SKM-1 (cell line): Measurements from ENCODE around the gene E4F1.
"Not testable (repeated sequence)": the region's sequence is repeated elsewhere in the genome, so short reads cannot be mapped to it uniquely, and the experiment has no call there.

Experiments
- DNase-seq: peaks from one replicate; lab custom pipeline; 2025; ENCODE audit not compliant: unreplicated experiment; lab: John Stamatoyannopoulos, UW

E4F1 gene

GRCh38 chr16:2188395-2188794 is 35.0 kb upstream of the E4F1 start:
- no peak for DNase-seq

GRCh38 chr16:2189252-2189893 is 34.0 kb upstream of the E4F1 start:
- no peak for DNase-seq

- DNase-seq, result no peak
These were observed 33.3 kb upstream of the E4F1 start for GRCh38 chr16:2190002-2190658.

GRCh38 chr16:2190659-2191445 is 32.5 kb upstream of the E4F1 start:
- DNase-seq, result no peak

GRCh38 chr16:2191446-2191706 is 32.0 kb upstream of the E4F1 start:
- no peak for DNase-seq

GRCh38 chr16:2194166-2194834 is 29.1 kb upstream of the E4F1 start:
- DNase-seq, result no peak

- no peak for DNase-seq
These were observed 28.5 kb upstream of the E4F1 start for GRCh38 chr16:2194852-2195321.

- no peak for DNase-seq
These were observed 27.8 kb upstream of the E4F1 start for GRCh38 chr16:2195322-2196161.

- DNase-seq, result no peak
These were observed 27.0 kb upstream of the E4F1 start, which contains the start of gene CASKIN1 for GRCh38 chr16:2196162-2196980. Gene CASKIN1, minus strand, starts transcription at chr16:2196605. Its CDS starts 173 bp downstream, at chr16:2196432.

- DNase-seq, result no peak
These were observed 26.3 kb upstream of the E4F1 start for GRCh38 chr16:2196981-2197511.

- DNase-seq, result no peak
These were observed 25.6 kb upstream of the E4F1 start for GRCh38 chr16:2197765-2198164.

- no peak for DNase-seq
These were observed 25.1 kb upstream of the E4F1 start for GRCh38 chr16:2198283-2198682.

GRCh38 chr16:2199095-2199494 is 24.3 kb upstream of the E4F1 start:
- no peak for DNase-seq

GRCh38 chr16:2199621-2200139 is 23.7 kb upstream of the E4F1 start:
- DNase-seq, result no peak

- no peak for DNase-seq
These were observed 23.1 kb upstream of the E4F1 start for GRCh38 chr16:2200313-2200712.

GRCh38 chr16:2203119-2203688 is 20.2 kb upstream of the E4F1 start:
- DNase-seq, result not testable (repeated sequence)

- no peak for DNase-seq
These were observed 18.8 kb upstream of the E4F1 start for GRCh38 chr16:2204416-2205103.
